HG03097 (cell line): Measurements from ENCODE around the gene EDIL3.
"Not testable (repeated sequence)": the region's sequence is repeated elsewhere in the genome, so short reads cannot be mapped to it uniquely, and the experiment has no call there.

ENCODE experiments used
- ATAC-seq: cut with Tn5 transposase; IDR thresholded peaks from one replicate; pipeline ENCODE4 v1.9.1; 2021; ENCODE audit not compliant: unreplicated experiment, low FRiP score

The EDIL3 gene

DNA sequence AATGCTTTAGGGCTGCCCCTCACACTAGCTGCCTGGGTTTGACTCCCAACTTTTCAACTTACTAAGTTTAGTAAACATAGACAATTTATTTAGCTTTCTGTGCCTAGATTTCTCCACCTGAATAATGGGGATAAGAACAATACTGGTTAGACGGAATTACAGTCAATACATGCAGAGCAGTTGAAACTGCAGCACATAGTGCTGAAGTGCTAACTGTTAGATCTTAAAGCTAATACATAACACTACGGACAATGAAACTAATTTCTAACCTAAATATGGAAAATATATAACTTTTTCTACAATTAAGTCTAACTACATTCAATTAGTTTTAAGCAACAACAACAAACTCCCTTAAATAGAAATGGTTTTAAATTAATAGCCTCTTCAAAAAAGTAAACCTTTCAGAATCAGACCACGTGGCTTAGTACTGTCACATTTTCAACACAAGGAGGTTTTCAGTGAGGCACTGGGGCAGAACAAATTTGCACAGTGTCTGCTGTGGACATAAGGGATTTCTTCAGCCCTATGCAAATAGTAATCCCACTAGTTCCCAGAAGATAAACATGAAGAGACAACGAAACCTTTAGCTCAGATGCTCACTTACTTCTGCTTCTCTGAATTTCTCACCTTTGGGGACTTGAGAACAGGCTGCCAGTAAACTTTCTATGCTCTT, 293.4 kb downstream of the EDIL3 start:
- no peak for ATAC-seq

DNA sequence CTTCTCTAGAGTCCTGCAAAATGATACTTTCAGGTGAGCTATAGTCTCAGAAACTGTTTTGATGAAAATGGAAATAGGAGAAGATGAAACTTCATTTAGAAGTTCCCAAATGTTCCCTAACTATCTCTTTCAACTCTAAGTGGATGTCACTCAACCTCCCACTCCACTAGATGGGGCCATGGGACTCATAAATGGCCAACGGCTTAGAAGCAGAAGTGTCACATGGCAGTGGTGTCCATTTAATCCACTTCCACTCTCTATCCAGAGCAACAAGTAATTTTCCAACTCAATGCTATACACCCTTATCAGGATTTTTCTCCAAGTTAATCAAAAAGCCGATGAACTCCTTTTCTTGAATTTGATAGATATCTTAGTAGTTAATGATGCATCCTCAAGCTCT, 295.7 kb downstream of the EDIL3 start:
- no peak for ATAC-seq

GRCh38 chr5:84086511-84086910, 298.2 kb downstream of the EDIL3 start:
- ATAC-seq, result no peak

GRCh38 chr5:84085387-84086041, 299.2 kb downstream of the EDIL3 start:
- no peak for ATAC-seq

GRCh38 chr5:84080908-84081307, 303.8 kb downstream of the EDIL3 start:
- ATAC-seq, result no peak

- ATAC-seq, result no peak
Observed at GRCh38 chr5:84072339-84072738, 312.3 kb downstream of the EDIL3 start.

GRCh38 chr5:84069608-84070179, 315.0 kb downstream of the EDIL3 start:
- ATAC-seq, result no peak

DNA sequence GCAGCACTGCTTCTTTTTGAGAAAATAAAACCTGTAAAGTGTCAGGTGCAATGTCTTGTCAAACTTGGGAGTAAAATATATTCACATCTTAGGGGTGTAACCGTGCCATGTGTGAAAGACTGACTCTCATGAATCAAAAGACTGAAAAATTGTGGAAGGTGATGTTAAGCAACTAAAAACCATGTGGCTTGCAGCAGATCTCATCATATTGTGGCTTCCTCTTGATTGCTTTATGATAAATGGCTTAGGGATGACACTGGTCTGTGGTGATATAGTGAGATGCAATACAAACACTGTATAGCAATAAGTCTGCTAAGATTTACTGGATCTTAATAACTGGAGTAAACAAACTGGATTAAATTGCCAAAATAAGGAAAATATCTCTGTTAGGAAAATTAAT, 321.6 kb downstream of the EDIL3 start:
- ATAC-seq, result no peak

GRCh38 chr5:84059672-84060071, 325.0 kb downstream of the EDIL3 start:
- ATAC-seq, result no peak

DNA sequence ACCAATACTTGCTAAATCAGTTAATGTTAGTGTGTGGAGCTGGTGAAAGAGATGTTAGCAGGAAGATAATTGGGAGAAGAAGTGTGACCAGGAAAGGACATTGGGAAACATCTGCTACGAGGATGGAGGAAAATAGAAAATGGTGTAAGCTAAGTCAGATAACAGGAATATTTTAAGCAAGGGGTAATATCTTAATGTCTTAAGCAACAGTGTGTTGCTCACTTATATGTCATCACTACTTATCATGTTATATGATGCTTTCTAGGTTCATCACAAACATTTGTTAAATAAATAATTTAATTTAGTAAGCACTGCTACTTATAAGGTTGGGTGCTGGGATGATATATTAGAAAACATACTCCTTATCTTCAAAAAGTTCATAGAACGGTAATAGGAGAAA, 326.1 kb downstream of the EDIL3 start:
- ATAC-seq, result no peak

GRCh38 chr5:84057211-84057610, 327.5 kb downstream of the EDIL3 start:
- ATAC-seq, result no peak

- ATAC-seq, result no peak
Observed at GRCh38 chr5:84045964-84046363, 338.7 kb downstream of the EDIL3 start.

DNA sequence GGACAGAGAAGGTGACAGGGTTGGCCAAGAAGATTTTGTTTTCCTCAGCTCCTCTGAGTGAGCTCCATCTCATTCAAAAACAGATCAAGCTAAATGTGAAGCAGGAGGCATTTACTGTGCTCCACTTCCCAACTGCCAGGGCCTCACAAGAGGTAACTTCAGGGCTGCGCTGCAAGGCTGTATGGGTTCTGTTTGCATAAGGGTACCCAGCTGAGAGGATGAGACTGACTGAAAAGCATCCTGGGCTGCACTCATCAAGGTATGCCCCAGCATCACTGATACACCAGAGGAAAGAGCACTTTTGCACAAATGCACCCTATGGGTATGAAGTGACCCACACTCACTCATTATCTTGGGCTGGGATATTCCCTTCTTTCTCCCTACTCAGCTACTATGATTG, 347.8 kb downstream of the EDIL3 start:
- no peak for ATAC-seq

DNA sequence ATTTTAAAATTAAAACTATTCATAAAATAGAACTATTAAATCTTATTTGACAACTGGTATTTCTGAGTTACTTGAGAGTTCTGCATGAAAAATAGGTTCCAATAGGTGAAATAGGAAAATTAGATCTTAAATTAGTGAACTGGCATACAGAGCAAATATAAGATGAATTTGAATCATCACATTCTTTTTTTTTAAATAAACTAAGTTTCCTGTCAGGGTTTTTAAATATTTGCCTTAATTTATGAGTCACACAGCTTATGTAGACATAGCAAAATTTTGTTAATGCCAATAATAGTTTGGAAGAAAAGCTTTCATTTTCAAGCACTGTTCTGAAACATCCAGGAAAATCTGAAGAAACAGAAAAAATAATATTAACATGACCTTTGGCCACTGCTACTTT, 352.4 kb downstream of the EDIL3 start:
- no peak for ATAC-seq

- ATAC-seq, result no peak
Observed at GRCh38 chr5:84028093-84028492, 356.6 kb downstream of the EDIL3 start.

- ATAC-seq, result not testable (repeated sequence)
Observed at GRCh38 chr5:84018521-84018920, 366.2 kb downstream of the EDIL3 start.

GRCh38 chr5:84017523-84018172, 367.0 kb downstream of the EDIL3 start:
- ATAC-seq, result no peak

GRCh38 chr5:84016085-84016484, 368.6 kb downstream of the EDIL3 start:
- no peak for ATAC-seq

DNA sequence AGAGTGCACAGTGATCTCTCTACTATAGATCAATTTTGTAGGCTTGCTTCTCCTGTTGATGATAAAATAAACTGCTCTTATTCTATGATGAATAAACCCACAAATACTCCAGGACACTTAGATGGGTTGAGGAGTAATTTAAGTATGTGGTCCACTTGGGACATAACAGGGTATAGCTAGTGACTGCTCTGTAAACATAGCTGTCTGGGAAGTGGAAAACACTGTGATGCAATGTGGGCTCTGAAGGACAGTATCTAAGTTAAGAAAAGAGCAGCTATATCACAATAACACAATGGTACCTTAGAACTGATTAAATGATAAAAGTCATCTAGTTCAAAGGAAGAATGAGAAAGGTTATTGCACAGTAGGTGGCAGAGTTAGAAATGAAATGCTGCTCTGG, 369.7 kb downstream of the EDIL3 start:
- ATAC-seq, result no peak

GRCh38 chr5:83993803-83994202, 390.9 kb downstream of the EDIL3 start:
- no peak for ATAC-seq

DNA sequence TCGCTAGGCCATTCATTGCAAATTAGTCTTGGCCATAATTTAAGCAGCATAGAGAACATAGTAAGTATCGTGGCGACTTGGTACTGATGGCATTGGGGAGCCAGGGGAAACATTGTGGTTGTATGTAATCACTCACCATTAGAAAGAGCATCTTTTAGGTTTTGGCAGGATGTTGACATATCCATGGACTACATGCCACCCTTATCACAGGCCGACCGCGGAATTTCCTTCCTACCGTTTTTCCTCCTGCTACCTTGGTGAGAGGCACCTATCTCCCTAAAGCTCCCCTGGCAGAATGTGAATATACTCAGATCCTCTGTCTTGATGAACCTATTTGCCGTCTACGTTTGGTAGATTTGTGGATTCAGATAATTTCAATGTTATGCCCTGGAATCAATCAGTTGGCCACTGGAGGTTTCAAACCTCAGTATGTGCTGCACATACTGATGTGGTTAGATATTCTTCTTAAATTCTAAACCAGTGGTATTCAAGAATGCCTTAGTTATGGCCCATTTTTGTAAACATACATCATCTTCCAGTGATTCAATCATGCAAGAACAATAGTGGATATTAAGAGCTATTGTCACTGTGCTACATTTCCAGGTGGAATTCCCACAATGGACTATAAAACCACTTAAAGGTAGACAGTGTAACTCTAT, 393.0 kb downstream of the EDIL3 start:
- ATAC-seq, result no peak
